PFSK-1 (cell line): ENCODE results near the gene OGFOD3.

ENCODE experiments used
- FOXP2 ChIP-seq: optimal IDR thresholded peaks from 2 replicates; pipeline ENCODE3; 2011; ENCODE audit warnings: borderline replicate concordance, control low read depth, inconsistent platforms; ENCODE audit not compliant: insufficient read depth; ENCODE audit errors: extremely low read length, extremely low read depth
- POLR2AphosphoS5 ChIP-seq: IDR thresholded peaks from 2 replicates; pipeline ENCODE4 v1.6.1; 2012; ENCODE audit warnings: low read depth, mild to moderate bottlenecking, control low read depth, low read length, moderate library complexity
- SIN3A ChIP-seq: IDR thresholded peaks from 2 replicates; pipeline ENCODE4 v1.6.1; 2012; ENCODE audit warnings: mild to moderate bottlenecking, low read length, moderate library complexity, borderline replicate concordance; ENCODE audit not compliant: insufficient read depth
- TAF1 ChIP-seq: IDR thresholded peaks from 2 replicates; pipeline ENCODE4 v1.6.1; 2012; ENCODE audit warnings: low read length, control low read depth, borderline replicate concordance; ENCODE audit not compliant: insufficient read depth
- TF ChIP-seq, protein P1 (sequence below), 2 experiments: IDR thresholded peaks; 2 replicates each; pipeline versions ENCODE4 v1.6.1 to v1.8.0; 2011 to 2012; ENCODE audit warnings: low read depth in 2 of 2, low read length in 2 of 2, control low read depth in 1 of 2, inconsistent platforms in 1 of 2, mild to moderate bottlenecking in 1 of 2, moderate library complexity in 1 of 2; ENCODE audit not compliant: insufficient read depth in 1 of 2

The OGFOD3 gene

DNA sequence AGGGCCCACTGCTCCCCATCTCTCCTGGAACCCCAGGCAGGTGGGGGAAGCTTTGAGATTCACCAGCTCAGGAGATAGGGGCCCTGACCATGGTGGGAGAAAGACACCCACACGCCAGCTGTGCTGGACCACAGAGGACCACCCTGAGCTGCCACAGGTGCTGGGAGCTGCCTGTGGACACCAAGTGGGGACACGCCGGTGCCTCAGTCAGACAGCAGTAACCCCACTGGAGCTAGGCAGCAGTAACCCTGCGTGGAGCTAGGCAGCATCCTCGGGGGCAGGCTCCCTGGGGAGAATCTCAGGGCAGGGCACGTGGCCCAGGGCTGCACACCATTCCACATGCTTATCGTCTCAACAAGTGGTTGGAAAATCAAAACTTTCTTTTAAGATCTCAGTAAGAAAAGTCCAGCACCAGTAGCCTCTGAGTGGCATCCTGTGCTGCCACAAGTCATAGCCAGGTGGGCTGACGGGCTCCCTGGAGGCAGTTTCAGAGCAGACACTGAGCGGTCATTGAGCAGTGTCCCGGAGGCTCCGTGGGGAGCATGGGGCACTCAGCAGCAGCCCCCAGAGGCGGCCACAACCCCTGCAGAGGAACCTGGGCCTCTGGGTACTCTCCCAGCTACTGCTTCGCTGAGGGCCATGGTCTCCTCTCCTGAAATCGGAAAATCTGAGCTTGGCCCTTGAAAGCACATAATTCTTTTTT lies 8.2 kb downstream of the OGFOD3 start:
- TF ChIP-seq SIN3A, result no peak
- TF ChIP-seq, protein P1, sequence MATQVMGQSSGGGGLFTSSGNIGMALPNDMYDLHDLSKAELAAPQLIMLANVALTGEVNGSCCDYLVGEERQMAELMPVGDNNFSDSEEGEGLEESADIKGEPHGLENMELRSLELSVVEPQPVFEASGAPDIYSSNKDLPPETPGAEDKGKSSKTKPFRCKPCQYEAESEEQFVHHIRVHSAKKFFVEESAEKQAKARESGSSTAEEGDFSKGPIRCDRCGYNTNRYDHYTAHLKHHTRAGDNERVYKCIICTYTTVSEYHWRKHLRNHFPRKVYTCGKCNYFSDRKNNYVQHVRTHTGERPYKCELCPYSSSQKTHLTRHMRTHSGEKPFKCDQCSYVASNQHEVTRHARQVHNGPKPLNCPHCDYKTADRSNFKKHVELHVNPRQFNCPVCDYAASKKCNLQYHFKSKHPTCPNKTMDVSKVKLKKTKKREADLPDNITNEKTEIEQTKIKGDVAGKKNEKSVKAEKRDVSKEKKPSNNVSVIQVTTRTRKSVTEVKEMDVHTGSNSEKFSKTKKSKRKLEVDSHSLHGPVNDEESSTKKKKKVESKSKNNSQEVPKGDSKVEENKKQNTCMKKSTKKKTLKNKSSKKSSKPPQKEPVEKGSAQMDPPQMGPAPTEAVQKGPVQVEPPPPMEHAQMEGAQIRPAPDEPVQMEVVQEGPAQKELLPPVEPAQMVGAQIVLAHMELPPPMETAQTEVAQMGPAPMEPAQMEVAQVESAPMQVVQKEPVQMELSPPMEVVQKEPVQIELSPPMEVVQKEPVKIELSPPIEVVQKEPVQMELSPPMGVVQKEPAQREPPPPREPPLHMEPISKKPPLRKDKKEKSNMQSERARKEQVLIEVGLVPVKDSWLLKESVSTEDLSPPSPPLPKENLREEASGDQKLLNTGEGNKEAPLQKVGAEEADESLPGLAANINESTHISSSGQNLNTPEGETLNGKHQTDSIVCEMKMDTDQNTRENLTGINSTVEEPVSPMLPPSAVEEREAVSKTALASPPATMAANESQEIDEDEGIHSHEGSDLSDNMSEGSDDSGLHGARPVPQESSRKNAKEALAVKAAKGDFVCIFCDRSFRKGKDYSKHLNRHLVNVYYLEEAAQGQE (IDR thresholded peaks at IDR 0.05; ENCODE audit: insufficient read depth in 1 of 2, low read depth in 2 of 2, low read length in 2 of 2), result no peak
- TF ChIP-seq FOXP2, result no peak
- TF ChIP-seq TAF1, result no peak
- no peak for TF ChIP-seq POLR2AphosphoS5

DNA sequence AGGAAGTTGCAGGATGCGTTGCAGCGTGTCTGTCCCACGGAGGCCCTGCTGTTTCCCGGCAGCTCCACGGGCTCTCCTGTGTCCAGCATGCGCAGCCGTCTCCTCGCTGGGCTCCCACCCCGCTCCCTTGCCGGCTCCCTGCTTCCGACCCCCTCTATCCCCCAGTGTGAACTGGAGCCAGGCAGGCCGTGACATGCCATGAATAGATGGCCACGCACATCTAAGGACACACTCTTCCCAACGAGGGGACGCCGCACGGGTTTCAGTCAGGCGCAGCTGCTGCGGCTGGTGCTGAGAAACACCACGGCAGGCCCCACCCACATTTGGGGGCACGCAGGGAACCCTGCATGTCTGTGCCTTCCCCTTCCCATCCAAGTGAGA lies 9.5 kb downstream of the OGFOD3 start:
- no peak for TF ChIP-seq POLR2AphosphoS5
- no peak for TF ChIP-seq FOXP2
- no peak for TF ChIP-seq TAF1
- no peak for TF ChIP-seq SIN3A
- TF ChIP-seq, protein P1 (IDR thresholded peaks at IDR 0.05; ENCODE audit: insufficient read depth in 1 of 2, low read depth in 2 of 2, low read length in 2 of 2), result no peak

DNA sequence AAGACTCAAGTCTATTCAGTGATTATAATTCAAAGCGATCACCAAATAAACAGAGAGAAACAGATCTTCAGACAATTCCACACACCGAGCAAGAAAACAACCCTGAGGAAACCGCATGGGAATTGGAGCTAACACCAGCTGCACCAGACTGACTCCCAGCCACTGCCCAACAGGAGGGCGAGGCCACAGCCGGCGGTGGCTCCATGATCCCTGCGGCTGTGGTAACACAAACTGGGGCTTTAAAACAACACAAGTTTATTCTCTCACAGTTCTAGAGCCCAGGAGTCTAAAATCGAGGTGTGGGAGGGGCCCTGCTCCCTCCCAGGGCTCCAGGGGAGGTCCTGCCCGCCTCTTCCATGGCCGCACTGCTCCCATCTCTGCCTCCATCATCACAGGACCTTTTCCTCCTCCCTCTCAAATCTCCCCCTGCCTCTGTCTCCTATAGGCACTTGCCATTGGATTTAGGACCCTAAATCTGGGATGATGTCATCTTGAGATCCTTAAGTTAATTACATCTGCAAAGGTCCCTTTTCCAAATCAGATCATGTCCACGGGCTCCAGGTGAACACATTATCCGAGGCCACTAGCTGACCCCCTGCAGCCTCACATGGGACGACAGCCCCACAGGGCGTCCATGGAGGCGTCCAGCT lies 10.0 kb downstream of the OGFOD3 start:
- no peak for TF ChIP-seq SIN3A
- no peak for TF ChIP-seq FOXP2
- TF ChIP-seq TAF1, result no peak
- TF ChIP-seq, protein P1 (IDR thresholded peaks at IDR 0.05; ENCODE audit: insufficient read depth in 1 of 2, low read depth in 2 of 2, low read length in 2 of 2), result no peak
- TF ChIP-seq POLR2AphosphoS5, result no peak

DNA sequence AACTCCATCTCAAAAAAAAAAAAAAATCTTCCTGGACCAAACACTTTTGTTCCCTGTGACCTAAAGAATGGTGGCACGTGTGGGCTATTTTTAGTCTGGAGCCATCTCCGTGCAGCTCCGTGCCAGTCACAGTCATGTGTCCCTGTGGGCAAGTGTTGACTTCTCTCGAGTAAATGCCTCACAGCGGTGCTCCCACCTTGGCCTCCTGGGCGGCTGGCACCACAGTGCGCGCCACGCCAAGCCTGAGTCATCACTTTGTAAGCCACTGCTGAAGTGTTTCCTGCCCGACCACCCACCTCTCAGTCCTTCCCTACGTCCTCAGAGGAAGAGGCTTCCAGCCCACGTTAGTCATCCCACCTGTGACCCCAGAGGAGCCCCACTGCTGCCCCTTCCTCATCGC lies 11.1 kb downstream of the OGFOD3 start:
- no peak for TF ChIP-seq TAF1

DNA sequence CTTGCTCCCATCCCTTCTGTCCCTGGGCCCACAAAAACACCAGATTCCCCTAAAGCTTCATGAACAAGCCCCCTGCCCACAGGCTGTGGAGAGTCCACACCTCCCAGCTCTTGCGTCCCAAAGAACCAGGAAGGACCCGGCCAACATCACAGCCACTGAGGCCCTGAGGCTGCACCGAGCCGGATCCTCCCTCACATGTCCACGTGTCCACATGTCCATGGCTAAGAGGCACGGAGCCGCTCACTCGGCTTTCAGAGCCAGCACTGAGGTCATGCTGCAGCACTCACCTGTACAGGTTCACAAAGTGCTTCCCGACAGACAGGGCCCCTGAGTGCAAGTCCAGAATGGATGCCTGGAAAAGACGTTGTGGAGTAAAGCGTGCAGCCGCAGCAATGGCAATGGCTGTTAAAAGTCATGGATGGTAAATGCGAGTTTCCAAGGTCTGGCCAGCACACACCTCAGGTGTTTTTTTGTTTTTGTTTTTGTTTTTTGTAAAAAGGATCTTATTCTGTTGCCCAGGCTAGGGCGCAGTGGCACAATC lies 12.2 kb downstream of the OGFOD3 start:
- TF ChIP-seq SIN3A (no peak), TAF1 (no peak), POLR2AphosphoS5 (no peak), FOXP2 (no peak)
- TF ChIP-seq, protein P1 (IDR thresholded peaks at IDR 0.05; ENCODE audit: insufficient read depth in 1 of 2, low read depth in 2 of 2, low read length in 2 of 2), result no peak
